H1 (cell line): ENCODE data around the gene PFN4. TPM values are rescaled to one million over a fixed set of nuclear protein-coding genes. Genes with fewer than 3 reads are reported as not detected.

Source experiments
- CHD7 ChIP-seq: fragments of 300-600 bp; sonication (generic); IDR thresholded peaks from 2 replicates; pipeline ENCODE4 v1.7.1; 2012; ENCODE audit warnings: low read length, moderate library complexity, mild to moderate bottlenecking, inconsistent platforms; ENCODE audit not compliant: insufficient replicate concordance
- RNF2 ChIP-seq: fragments of 200-900, 300-1000 bp; sonication (generic); IDR thresholded peaks from 2 replicates; pipeline ENCODE4 v1.7.1; 2016; ENCODE audit warnings: borderline replicate concordance, low read depth, mild to moderate bottlenecking, antibody characterized with exemption, low read length; ENCODE audit not compliant: poor library complexity, severe bottlenecking; ENCODE audit errors: missing control alignments
- SIRT6 ChIP-seq: IDR thresholded peaks from one replicate; pipeline ENCODE4 v1.7.1; 2012; ENCODE audit warnings: low read length, inconsistent platforms
- TAF1 ChIP-seq: IDR thresholded peaks from 2 replicates; pipeline ENCODE4 v1.6.1; 2011; ENCODE audit warnings: mild to moderate bottlenecking, low read depth, low read length
- USF2 ChIP-seq: IDR thresholded peaks from 2 replicates; pipeline ENCODE4 v1.6.1; 2011; ENCODE audit warnings: low read length, improper control_type of control experiment
- YY1 ChIP-seq: IDR thresholded peaks from 2 replicates; pipeline ENCODE4 v1.6.1; 2011; ENCODE audit warnings: low read depth, mild to moderate bottlenecking, low read length
- polyA plus RNA-seq, 7 experiments: library from polyadenylated mRNA; depleted of rRNA in 3 of 7; stranded (reverse) in 5 of 7; unstranded in 2 of 7; fragments of >200 nt in 5 of 7; fragments of 200-250 nt in 2 of 7; gene quantifications; 1 replicate in 5 of 7; 2 replicates in 1 of 7; 4 replicates in 1 of 7; pipeline versions ENCODE4 v1.2.1 to v1.2.3, GENCODE V29; 2011 to 2013; ENCODE audit warnings: missing spikeins in 2 of 7, mixed read lengths in 2 of 7
- total RNA-seq: library from RNA; stranded (reverse); fragmentation: NEBNext Ultra II Directional; extraction: Animal tissue kit (Norgen Biotek cat#: 25700); gene quantifications from 2 replicates; pipeline ENCODE4 v1.2.1, GENCODE V29; 2021

PFN4 gene
- total and polyA plus RNA-seq, 2 of the 8 experiments (the other 6 are each of a cell fraction or from before 2014, with no cell fraction given): not detected

GRCh38 chr2:24076849-24077534 lies 46.1 kb downstream of the PFN4 start (continued):
- TF ChIP-seq RNF2 (no peak), TAF1 (0 out of 2 replicates have a peak, but pooled peaks have one; percentile 38), YY1 (no peak), SIRT6 (no peak), USF2 (no peak), CHD7 (no peak)
